ENCODE measurements around the gene PEPD.

PEPD gene

DNA sequence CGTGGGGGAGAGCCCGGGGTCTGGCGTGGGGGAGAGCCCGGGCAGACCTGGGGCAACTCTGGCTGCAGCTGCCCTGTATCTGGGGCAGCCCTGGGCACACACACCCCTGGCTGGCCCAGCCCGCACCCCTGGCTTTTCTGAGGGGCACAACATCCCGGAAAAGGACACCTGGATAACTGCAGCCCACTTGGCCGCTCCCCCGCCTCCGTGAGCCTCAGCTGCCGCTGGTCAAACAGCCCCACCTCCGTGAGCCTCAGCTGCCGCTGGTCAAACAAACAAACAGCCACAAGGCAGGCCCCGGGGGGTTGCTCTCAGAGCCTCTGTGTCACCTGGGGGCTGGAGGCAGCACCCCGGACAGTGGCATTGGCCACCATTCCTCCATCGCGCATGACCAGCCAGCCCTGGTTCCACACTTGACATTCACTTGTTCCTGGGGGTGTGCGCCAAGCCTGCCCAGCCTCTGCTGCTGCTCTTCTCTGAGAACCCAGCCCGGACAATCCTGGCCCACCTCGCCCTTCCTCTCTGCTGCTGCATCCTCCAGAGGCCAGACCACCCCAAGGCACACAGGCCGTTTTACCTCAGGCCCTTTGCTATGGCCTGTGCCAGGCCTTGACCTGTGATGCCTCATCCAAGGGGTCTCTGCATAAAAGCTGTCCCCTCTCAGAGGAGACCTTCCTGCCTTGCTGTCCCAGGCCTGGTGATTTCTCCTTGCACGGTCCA is 128.1 kb downstream of the PEPD start:
- DNase-seq, result no peak

DNA sequence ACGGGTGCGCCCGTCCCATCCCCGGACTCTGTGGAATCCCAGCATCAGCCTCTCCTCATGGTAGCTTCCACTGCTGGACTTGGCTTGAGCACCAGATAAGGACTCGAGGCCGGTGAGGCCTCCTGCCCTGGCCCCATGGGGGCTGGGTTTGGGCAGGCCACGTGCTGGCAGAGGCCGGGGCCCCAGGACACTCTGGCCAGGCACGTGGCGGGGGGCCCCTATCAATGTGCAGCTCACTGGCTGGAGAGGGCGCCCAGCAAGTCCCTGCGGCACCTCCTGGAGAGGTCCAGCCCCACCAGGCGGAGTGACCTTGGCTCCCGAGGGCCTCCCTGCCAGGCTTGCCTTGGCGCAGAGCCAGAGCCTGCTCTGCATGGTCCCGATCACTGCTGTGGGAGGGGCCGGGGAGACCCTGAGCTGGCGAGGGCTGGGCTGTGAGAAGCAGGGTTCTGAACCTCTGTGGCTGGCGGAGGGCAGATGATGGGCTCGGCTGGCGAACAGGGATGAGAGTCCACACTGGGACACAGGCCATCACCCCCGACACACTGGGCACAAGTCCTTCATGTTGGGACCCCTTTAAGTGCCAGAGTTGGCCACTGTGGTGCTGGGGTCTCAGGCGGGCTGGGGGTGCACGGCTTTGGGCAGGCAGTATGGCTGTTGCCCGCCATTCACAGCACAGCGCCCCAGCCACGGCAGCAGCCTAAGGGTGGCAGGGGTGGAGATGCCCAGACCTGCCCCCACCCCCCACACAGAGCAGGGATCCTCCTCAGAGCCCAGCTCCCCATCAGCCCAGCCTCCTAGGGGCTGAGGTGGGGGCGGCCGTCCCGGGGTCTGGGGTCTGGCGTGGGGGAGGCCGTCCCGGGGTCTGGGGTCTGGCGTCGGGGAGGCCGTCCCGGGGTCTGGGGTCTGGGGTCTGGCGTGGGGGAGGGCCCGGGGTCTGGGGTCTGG is 129.0 kb downstream of the PEPD start:
- DNase-seq, result no peak

DNA sequence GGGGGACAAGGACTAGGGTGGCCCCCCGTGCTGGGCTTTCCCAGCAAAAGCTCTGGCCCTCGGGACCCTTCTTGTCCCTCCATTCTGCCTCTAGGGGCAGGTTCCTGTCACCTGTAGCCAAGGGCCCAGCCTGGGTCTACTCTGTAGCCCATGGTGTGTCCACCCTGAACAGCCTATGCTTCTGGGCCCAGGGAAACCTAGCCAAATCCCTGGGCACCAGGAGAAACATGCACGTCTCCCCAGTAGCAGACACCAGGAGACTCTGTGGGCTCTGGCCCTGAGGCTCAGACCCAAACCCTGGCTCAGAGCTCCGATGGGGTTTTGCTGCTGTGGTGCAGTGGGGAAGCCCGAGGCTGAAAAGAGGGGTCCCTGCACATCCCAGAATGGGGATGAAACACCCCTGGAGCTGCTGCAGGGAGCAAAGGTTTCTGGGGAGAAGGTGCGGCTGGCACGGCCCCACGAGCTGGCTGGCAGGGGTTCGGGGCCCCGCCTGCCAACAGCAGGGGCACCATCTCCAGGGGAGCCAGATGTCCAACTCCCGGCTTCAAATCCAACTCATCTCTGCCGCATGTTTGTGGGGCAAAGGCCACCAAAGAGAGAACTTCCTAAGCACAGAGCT is 129.9 kb downstream of the PEPD start:
- no peak for DNase-seq

DNA sequence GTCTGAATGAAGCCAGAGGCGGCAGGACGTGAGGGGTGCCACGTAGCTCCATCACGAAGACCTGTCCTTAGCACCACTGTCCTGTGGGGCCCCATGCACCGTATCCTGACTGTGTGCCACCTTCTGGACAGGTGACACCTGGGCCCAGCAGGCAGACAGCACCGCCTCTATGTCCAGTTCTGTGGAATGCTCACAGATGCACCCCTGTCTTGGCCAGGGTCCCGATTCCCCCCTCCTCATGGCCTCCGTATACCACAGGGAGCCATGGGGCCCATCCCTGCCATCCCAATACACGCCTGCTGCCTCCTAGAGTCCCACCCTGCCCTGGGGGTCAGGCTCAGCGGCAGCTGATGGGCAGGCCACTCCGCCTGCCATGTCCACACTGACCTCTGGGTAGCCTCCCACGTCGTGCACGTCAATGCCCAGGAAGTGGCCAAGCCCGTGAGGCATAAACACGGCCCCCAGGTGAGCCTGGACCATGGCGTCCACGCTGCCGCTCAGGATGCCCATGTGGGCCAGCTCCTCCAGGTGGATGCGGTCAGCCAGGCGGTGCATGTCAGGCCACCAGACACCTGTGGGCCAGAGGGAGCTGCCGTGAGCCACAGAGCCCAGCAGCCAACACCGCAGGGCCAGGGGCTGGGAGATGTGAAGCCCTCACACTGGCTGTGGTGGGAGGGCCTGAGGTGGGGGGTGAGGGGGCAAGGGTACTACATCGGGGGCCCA is 130.5 kb downstream of the PEPD start:
- no peak for DNase-seq

DNA sequence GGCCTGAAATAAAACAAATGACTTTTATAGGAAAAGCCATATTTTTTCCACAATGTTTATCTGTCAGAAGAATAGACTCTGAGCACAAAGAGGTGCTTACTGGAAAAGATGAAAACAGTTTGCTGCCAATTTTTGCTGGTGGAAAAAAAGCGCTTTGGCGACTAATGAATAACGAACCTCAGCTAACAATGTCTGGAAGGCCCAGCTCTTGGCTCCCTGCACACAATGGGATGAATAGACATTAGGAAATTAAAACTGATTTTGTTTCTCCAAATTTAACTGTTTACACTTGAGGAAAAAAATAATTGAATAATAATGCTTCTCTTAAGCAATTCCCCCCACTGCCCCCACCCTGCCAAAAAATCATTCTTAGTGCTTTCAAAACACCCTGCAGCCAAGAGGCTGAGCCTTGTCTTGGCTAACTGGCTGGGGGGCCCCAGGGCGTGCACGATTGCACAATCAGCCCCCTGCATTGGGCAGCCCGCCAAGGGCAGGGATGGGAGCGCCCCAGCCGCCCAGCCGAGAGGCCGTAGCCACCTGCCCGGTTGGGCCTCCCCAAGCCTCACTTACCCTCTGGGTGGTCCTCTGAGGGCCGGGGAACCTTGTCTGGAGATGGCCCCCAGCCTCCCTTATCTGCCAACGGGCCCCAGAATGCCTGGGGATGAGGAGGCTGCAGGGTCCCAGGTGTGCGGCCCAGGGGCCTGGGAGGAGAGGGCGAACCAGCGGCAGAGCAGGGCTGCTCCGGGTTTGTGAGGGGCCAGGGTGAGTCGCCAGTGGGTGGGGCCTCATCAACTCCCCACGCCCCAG is 131.3 kb downstream of the PEPD start:
- DNase-seq, result no peak

DNA sequence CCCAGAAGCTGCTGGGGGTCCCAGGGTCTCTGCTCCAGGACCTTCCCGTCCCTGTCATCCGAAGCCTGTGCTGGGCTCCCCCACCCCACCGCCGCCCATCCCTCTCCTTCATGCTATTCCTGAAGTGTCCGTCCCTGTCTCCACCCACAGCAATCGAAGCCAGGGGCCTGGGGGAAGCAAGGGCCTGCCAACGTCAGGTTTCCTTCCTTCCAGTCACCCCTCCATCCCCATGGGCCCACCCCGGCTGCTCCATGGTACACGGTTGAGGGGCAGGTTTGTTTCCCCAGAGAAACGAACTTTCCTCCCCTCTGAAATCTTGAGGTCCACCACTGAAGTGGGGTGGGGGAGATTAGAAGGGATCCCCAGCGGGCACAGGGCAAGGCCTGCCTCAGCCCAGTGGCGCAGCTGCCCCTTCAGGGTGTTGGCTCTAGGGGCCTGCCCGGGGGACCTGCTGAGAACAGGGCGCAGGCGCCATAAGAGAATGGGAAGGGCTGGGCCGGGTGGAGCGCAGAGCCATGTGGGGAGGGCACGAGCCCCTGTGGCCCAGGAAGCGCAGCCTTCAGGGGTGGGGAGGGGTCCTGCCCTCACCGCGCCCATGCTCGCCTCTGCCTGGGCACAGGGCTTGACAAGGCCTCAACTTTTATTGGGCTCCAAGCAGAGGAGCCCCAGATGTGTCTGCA is 132.0 kb downstream of the PEPD start:
- no peak for DNase-seq

DNA sequence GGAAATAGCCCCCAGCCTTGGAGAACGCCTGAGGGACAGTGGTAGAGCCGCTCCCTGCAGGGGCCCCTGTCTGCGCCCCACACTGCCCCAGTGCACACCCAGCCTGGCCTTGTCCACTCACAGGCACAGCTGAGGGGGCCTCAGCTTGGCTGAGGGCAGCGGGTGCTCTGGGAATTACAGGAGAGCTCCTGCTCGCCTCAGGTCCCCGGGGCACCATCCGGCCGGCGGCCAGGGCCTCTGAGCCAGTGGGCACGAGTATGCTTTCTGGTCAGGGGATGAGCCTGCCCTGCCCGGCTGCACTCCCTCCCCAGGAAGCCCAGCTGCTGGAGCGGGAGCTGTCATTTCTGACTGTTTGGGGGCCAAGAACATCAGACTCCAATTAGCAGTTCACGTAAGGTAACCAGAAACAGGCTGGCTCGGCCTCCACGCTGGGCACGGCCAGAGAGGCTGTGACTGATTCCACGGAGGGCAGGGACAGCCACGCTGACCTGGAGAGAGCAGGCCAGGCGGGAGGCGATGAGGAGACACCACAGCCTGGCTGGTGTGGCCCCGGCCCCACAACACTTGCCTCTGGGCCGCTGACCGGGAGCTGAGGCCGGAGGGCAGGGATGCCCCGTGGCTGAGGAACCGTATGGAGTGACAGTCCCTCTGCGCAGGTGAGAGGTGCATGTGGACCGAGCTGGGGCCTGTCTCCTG is 132.7 kb downstream of the PEPD start:
- DNase-seq, result no peak

DNA sequence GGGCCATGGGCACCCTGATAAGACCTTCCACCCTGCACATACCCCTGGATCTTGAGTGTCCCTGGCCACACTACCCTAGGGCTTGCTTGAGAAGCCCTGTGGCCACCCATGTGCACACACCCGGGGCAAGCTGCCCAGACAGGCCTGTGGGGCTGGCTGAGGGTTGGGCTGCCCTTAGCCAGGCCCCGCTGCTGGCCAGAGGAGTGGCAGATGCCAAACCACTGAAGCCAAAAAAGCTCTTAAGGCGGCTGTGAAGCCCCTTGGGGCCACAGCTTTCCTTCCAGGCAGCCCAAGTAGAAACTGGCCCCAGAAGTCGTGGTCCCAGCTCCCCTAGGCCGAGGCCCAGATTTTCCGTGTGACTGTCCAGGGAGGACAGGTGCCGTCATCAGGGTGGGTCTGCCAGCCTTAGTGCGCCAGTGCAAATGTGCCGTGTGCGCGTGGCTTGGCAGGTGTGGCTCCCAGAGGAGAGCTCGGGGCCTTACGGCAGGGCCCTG is 133.3 kb downstream of the PEPD start:
- no peak for DNase-seq

DNA sequence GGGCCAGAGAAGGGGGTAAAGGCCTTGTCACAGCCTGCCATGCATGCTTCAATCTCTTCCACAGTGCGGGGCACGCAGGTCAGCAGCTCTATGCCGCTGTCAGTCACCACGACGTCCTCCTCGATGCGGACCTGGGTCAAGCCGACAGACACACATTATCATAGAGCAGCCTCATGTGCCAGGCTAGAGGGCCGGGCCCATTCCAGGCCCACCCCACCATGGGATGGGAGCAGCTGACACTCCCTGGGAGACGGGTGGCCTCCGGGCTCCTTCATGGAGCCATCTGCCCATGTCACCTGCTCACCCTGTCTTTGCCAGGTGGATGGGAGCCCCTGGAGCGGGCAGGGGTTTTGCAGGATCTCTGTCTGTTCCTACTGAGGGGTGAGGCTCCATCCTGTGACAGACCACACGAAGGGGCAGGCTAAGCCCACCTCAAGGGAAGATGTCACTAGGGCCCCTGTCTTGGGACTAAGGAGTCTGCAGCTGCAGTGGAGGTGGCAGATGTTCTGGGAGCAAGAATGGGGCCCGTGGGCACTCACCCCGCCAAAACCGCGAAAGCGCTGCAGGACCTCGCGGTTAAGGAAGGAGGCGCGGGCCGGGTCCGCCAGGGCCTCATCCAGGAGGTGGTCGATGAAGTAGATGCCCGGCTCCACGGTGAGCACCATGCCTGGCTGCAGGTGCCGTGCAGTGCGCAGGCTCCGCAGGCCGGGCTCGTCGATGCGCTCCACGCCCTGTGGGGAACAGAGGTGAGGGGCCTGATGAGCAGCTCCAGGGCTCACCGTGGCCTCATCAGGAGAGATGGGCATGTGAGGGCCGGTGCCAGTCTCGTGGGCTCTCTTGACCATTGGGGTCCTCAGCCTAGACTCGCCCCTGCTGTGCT is 134.0 kb downstream of the PEPD start:
- no peak for DNase-seq

DNA sequence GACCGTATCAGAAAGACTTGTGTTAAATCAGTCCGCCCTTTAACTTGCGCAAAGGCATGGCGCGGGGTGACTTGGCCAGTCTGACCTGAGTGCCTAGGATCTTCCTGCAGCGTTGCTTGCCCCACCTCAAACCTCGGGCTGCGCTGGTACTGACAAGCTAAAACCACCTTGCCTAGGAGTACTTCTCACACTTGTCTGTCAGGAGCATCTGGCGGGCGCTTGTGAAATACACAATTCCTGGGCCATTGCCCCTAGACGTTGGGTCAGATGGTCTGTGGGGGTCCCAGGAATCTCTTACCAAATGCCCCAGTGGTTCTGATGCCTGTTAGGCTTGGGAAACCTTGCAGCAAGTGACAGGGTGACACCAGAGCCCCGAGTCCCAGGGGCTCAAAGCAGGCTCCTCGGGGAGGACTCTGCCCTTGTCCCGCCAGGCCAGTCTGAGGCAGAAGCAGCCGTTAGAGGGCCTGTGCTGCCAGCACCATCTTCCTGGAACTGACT is 135.2 kb downstream of the PEPD start:
- no peak for DNase-seq

DNA sequence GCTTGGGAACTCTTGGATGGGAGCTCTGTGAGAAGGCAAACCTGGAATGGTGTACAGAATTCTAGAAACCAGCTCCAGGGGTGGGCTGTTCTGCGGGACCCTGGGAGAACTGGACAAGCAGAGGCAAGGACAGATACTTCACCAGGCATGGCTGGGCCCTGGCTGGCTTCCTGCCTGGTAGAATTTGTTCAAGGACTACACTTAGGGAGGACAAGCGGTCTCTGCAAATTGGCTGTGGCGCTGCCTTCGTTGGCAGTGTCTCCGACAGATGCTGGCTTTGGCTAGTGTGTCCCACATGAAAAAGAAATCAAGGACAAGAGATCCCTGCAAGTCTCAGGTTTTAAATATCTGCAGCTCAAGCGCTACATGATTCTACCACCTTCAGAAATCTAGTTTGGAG is 135.6 kb downstream of the PEPD start:
- DNase-seq, result no peak

DNA sequence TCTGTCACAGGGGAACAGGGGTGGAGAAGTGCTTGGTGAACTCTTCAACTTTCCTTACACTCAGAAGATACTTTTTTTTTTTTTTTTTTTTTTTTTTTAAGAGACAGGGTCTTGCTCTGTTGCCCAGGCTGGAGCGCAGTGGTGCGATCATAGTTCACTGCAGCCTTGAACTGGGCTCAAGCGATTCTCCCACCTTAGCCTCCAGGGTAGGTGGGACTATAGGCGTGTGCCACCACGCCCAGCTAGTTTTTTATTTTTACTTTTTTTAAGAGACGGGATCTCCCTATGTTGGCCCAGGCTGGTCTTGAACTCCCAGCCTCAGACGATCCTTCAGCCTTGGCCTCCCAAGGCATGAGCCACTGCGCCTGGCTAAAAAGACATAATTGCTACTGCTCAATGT is 136.6 kb downstream of the PEPD start:
- no peak for DNase-seq

DNA sequence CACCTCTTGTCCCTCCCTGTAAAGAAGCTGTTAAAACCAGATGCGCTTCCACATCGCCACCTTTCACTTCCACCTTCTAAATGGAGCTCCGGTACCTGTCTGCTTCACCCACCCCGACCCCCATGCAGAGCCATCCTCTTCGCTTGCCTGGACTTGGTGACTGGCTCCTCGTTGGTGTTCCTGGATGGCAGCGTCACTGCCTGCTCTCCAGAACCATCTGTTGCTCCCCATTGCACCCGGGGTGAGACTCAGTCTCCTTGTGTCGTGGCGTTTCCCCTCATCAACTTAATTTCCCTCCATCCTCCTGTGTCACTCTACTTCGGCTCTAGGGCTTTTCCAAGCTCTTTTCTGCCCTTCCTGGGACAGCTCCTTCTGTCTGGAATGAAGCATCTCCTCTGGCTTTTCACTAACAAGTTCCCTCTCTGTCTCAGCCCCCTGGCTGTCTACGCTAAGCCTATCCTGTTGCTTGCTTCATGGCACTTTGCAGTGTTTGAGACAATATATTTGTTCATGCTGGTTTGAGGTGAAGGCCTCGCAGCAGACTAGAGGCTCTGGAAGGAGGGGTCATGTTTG is 137.8 kb downstream of the PEPD start:
- DNase-seq, result no peak

DNA sequence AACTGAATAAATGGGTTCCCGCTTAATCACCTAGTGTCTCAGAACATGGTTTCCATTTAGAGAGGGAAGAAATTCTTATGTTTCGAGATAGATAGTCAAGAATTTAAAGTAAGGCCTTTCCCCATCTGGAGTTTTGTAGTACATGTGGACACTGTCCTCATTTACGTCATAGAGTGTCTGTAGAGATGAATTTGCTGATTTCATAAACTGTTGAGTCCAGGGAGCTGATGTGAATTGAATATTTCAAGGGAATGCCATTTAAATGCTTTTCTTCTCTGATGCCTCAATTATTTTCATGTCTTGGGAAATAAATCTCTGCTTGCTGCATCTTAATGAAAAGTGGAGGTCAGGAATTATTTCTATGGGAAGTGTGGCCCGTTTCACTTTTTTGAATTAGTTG is 138.6 kb downstream of the PEPD start:
- no peak for DNase-seq

DNA sequence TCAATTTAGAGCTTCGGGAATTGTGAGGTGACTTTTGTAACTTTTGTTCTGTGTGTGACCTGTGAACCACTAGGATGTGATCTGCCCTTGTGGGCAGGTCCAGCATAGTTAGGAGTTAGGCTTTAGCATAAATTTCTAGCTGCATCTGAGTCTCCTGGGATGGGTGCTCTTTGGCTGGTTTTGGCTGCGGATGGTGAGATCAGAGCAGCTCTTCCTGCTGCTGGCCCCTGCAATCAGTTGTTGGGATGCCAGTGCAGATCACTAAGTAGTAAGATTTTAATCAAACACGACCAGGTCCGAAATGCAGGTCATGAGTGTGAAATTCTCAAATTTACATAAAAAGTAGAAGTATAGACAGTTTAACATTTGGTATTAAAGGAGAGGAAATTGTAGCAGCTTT is 139.6 kb downstream of the PEPD start:
- no peak for DNase-seq

DNA sequence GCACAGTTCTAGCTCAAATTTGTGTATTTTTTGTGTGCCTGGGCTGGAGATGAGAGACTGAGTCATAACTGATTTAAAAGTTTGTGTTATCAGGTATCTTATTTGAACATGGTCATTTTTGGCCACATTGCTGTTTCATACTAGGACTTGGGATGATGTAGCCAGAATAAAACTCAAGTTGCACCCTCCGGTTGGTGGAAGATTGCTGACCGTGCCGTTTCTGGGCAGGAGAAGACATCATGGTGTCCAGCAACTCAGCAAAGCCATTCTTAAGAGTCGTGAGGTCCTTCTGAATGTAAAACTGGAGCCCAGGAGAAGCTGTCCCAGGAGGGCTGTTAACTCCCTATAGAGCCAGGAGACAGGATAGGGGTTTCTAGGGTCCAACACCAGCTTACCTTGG is 140.5 kb downstream of the PEPD start:
- DNase-seq, result no peak

DNA sequence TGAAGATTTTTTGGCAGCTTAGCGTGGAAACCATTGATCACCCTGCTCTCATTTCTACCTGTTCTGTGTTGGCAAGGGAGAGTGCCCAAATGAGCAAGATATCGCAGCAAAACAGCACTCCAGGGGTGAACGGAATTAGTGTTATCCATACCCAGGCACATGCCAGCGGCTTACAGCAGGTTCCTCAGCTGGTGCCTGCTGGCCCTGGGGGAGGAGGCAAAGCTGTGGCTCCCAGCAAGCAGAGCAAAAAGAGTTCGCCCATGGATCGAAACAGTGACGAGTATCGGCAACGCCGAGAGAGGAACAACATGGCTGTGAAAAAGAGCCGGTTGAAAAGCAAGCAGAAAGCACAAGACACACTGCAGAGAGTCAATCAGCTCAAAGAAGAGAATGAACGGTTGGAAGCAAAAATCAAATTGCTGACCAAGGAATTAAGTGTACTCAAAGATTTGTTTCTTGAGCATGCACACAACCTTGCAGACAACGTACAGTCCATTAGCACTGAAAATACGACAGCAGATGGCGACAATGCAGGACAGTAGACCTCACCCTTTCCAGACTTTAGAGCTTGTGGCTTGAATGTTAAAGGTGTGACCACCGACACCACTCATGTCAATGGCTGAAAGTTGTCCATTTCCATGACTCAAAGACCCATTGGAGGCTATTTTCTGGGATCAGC is 142.3 kb downstream of the PEPD start:
- DNase-seq, result no peak

Data from NCI-H187 (cell line).